Heart left ventricle (tissue), 16 donors: ENCODE data around the gene KDM2A. TPM values are rescaled to one million over a fixed set of nuclear protein-coding genes. Genes with fewer than 3 reads are reported as not detected.

Experiments
- ATAC-seq, 4 donors: fragments of 200-7000 bp; cut with Tn5 transposase; one replicate each; pipeline ENCODE4 v1.9.1; 2020 to 2022; ENCODE audit warnings: moderate library complexity in 4 of 4, mild to moderate bottlenecking in 3 of 4, moderate number of reproducible peaks in 1 of 4
- DNase-seq, 5 donors: peaks; one replicate each; pipeline ENCODE4 v3.0.0-alpha.2; 2020
- H3K27ac ChIP-seq, 12 donors: fragments of 200-600 bp; sonication (generic) in 4 of 12; one replicate each; pipeline versions ENCODE4 v1.5.0 to v1.8.0; 2016 to 2022; ENCODE audit warnings: mild to moderate bottlenecking in 2 of 12
- H3K27me3 ChIP-seq, 9 donors: fragments of 200-600 bp; sonication (generic) in 2 of 9; one replicate each; pipeline versions ENCODE4 v1.5.1 to v1.8.0; 2016 to 2022; ENCODE audit warnings: mild to moderate bottlenecking in 3 of 9
- H3K36me3 ChIP-seq, 9 donors: fragments of 200-600 bp; sonication (generic) in 2 of 9; one replicate each; pipeline versions ENCODE4 v1.5.0 to v1.8.0; 2018 to 2022; ENCODE audit warnings: mild to moderate bottlenecking in 2 of 9
- H3K4me1 ChIP-seq, 12 donors: fragments of 200-600 bp; sonication (generic) in 4 of 12; one replicate each; pipeline versions ENCODE4 v1.5.0 to v1.8.0; 2016 to 2022; ENCODE audit warnings: mild to moderate bottlenecking in 3 of 12
- H3K4me3 ChIP-seq, 12 donors: fragments of 200-600 bp; sonication (generic) in 4 of 12; one replicate each; pipeline versions ENCODE4 v1.5.0 to v1.8.0; 2017 to 2022; ENCODE audit warnings: mild to moderate bottlenecking in 9 of 12, moderate library complexity in 4 of 12
- H3K9me3 ChIP-seq, 12 donors: fragments of 200-600 bp; sonication (generic) in 4 of 12; one replicate each; pipeline versions ENCODE4 v1.5.0 to v1.8.0; 2016 to 2022; ENCODE audit warnings: mild to moderate bottlenecking in 1 of 12
- POLR2A ChIP-seq, 2 donors: fragments of 450-650 bp; IDR thresholded peaks; one replicate each; pipeline ENCODE4 v1.6.1; 2017; ENCODE audit warnings: antibody characterized with exemption in 2 of 2, mild to moderate bottlenecking in 2 of 2, moderate library complexity in 2 of 2
- WGBS, 4 donors: extraction: QIAGEN DNeasy Blood & Tissue Kit in 2 of 4; methylation state at CpG; one replicate each; pipeline versions ENCODE4 v1.1.5 to v1.1.7; 2013 to 2018; 5-methylcytosine and 5-hydroxymethylcytosine counted together
- intact Hi-C, 10 donors: fragments of 100-400 bp; cut with DNase I; formaldehyde crosslinking; loops; one replicate each; pipeline versions ENCODE4 v1.11.1 to v1.14.2; 2022
- polyA plus RNA-seq, 2 donors: library from polyadenylated mRNA; stranded (reverse); fragments of 200-250 nt; gene quantifications; one replicate each; pipeline ENCODE4 v1.2.3, GENCODE V29; 2013
- total RNA-seq, 9 donors: library from RNA; depleted of rRNA in 2 of 9; stranded (reverse); fragments of >200 nt in 2 of 9; fragmentation: NEBNext Ultra II Directional in 3 of 9; extraction: Animal tissue kit (Norgen Biotek cat#: 25700) in 3 of 9; gene quantifications; one replicate each; pipeline versions ENCODE4 v1.1.0 to v1.2.4, GENCODE V29; 2016 to 2023
- TF ChIP-seq, protein P1 (sequence below), 12 donors: fragments of 200-600 bp; sonication (generic) in 4 of 12; IDR thresholded peaks; one replicate each; pipeline versions ENCODE4 v1.5.0 to v1.8.0; 2018 to 2022; ENCODE audit warnings: antibody characterized with exemption in 12 of 12, mild to moderate bottlenecking in 5 of 12
- donor health status: ischemic (EF 13 %, LVEDD 7.1; RV severe dilation, severe dysfunction).
- donor health status: healthy with polysubstance abuse.
- donor health status: DM: no; HTN: yes; CAD: no.
- donor health status: DM: no; HTN: no; CAD: no.
- donor health status: ischemic (EF 25% LVEDD 6.9; RV normal size, moderate dysfunction).
- donor health status: ischemic (EF 25% LVEDD 5.7; RV mildly dilated, moderate dysfunction).
- donor health status: healthy.
- donor health status: DM: yes; HTN: yes; CAD: no.
- donor health status: ischemic (EF 35%, LVEDD 5.7; RV mildly dilated, moderate dysfunction).
- donor health status: nonischemic (EF 11% LVEDD 7.7; RV severe dilation, severe dysfunction).
- donor health status: DM: yes; HTN: yes; CAD: no.
- donor health status: PGD.
- donor health status: ischemic (EF 29% LVEDD 5.4; RV normal size, mild dysfunction).
- donor health status: nonischemic (EF 23%, LVEDD 6.1; RV moderate dilation, normal function).

The KDM2A gene
- total and polyA plus RNA-seq, 11 donors: 23.4 to 66.4 (median 37.3) TPM

DNA sequence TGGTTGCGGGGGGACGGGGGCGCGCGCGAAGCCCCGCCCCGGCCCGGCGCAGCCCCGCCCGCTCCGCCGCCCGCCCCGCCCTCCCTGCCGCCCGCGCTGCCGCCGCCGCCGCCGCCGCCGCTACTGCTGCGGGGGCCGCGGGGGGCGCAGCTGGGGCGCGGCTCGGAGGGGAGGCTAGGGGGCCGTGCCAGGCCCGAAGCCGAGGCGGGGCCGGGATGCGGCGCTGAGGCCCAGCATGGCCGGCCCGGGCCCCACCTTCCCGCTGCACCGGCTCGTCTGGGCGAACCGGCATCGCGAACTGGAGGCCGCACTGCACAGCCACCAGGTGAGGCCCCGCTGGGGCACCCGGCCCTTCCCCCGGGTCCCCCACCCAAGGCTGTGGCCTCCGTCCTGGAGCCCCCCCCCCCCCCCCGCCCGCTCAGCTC, 170.2 kb downstream of the KDM2A start, which contains the start of gene ANKRD13D:
Gene ANKRD13D (plus strand): TSS at position 78 of the 425 bp plus-strand sequence. CDS start 158 bp downstream, at position 236.
- 0 to 1% (median 0%) methylated on average over 1 to 56 of the region's 56 CpGs; no CpG with 5 or more reads in 1 of the 4 donors for WGBS, 4 donors
- DNase-seq (no peak), ATAC-seq (no peak)
- Histone ChIP-seq H3K4me3 (peak within 1 kb of the TSS; percentile 70 to 95 (median 86)), H3K4me1 (peaks cover 5 to 88% (median 31%) of the 10 kb centered on the region in 12 donors), H3K27me3 (no peaks in the 10 kb centered on the region), H3K9me3 (no peaks in the 10 kb centered on the region), H3K27ac (peak within 1 kb of the TSS; percentile 89 to 100 (median 94)), H3K36me3 (peaks cover 3 to 75% (median 46%) of the 10 kb centered on the region in 9 donors)
- TF ChIP-seq, protein P1, sequence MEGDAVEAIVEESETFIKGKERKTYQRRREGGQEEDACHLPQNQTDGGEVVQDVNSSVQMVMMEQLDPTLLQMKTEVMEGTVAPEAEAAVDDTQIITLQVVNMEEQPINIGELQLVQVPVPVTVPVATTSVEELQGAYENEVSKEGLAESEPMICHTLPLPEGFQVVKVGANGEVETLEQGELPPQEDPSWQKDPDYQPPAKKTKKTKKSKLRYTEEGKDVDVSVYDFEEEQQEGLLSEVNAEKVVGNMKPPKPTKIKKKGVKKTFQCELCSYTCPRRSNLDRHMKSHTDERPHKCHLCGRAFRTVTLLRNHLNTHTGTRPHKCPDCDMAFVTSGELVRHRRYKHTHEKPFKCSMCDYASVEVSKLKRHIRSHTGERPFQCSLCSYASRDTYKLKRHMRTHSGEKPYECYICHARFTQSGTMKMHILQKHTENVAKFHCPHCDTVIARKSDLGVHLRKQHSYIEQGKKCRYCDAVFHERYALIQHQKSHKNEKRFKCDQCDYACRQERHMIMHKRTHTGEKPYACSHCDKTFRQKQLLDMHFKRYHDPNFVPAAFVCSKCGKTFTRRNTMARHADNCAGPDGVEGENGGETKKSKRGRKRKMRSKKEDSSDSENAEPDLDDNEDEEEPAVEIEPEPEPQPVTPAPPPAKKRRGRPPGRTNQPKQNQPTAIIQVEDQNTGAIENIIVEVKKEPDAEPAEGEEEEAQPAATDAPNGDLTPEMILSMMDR (IDR thresholded peaks at IDR 0.05): no peak
- no peak for TF ChIP-seq POLR2A (IDR thresholded peaks at IDR 0.05)
- intact Hi-C loops: loop anchor here in 5 of 10 donors (1.0 to 2.0 kb wide), 6 partner anchors 14 to 28 kb away; partner anchors contain the start of genes GRK2 (in 3 of the 5) and SSH3 (in 1 of the 5)

DNA sequence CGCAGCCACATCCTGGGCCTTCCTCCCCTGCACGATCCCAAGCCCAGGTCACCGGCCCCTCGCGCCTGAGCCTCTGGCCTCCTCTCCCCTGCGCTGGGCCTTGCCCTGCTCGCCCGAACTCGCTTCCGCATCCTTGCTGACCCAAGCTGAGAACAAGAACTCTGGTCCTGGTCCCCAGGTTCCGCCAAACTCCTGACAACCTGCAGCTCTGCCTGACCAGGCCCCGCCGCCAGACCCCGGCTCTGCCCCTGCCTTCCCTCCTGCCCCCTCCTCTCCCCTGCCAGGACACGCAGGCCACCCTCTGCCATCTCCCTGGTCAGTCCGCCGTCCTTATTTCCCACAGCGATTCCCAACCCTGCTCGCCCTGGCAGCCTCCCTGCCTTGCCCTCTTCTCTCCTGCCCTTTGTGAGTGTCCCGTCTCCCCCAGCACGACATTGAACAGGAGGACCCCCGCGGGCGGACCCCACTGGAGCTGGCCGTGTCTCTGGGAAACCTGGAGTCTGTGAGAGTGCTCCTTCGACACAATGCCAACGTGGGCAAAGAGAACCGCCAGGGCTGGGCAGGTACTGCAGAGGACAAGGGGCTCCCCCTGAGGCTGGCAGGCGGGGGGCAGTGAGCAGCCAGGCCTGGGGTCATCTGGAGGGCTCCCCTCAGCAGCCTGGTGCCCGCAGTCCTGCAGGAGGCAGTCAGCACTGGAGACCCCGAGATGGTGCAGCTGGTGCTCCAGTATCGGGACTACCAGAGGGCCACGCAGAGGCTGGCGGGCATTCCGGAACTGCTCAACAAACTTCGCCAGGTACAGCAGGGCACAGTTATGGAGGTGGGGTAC, 170.8 kb downstream of the KDM2A start:
- ATAC-seq: peak in 2 of 4 donors; percentile 0 to 9
- Histone ChIP-seq H3K9me3 (no peaks in the 10 kb centered on the region), H3K36me3 (peaks cover 3 to 75% (median 42%) of the 10 kb centered on the region in 9 donors), H3K4me3 (peak overlapping the region; percentile 68 to 95 (median 86)), H3K27ac (peak overlapping the region in 11 of 12 donors; percentile 76 to 100 (median 95)), H3K27me3 (no peaks in the 10 kb centered on the region), H3K4me1 (peaks cover 5 to 81% (median 31%) of the 10 kb centered on the region in 12 donors)
- TF ChIP-seq, protein P1 (IDR thresholded peaks at IDR 0.05): no peak
- no peak for TF ChIP-seq POLR2A (IDR thresholded peaks at IDR 0.05)
- 33 to 40% (median 34%) methylated on average over 27 to 36 of the region's 36 CpGs for WGBS, 4 donors
- intact Hi-C loops: loop anchor here in 5 of 10 donors (1.0 to 2.0 kb wide), 6 partner anchors 13 to 28 kb away; partner anchors contain the start of genes GRK2 (in 3 of the 5) and SSH3 (in 1 of the 5)
- DNase-seq: peak in 3 of 5 donors; percentile 43 to 83 (median 55)

DNA sequence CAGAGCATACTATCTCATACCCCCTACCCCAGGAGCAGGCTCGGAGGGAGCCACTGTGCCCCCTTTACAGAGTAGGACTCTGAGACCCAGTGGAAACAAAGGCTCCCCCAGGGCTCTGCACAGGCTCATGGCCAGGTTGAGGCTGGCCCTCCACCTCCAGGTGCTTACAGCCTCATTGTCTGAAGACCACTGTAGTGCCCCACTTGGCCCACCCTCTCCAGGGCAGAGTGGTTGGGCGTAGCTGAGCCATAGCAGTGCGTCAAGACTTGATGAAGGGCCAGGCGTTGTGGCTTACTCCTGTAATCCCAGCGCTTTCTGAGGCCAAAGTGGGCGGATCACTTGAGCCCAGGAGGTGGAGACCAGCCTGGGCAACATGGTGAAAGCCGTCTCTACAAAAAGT, 171.7 kb downstream of the KDM2A start:
- H3K27me3 ChIP-seq: no peaks in the 10 kb centered on the region
- peak overlapping the region in 4 of 12 donors; percentile 47 to 100 (median 86) for H3K27ac ChIP-seq
- H3K4me3 ChIP-seq: peak overlapping the region in 5 of 12 donors; percentile 70 to 89 (median 87)
- peaks cover 0 to 75% (median 34%) of the 10 kb centered on the region in 9 donors for H3K36me3 ChIP-seq
- peaks cover 5 to 72% (median 30%) of the 10 kb centered on the region in 12 donors for H3K4me1 ChIP-seq
- TF ChIP-seq, protein P1 (IDR thresholded peaks at IDR 0.05): no peak
- no peak for TF ChIP-seq POLR2A (IDR thresholded peaks at IDR 0.05)
- DNase-seq (peak in 3 of 5 donors; percentile 53 to 67 (median 67)), ATAC-seq (no peak)
- intact Hi-C loops: no loop called here
- peaks cover 0 to 7% (median 4%) of the 10 kb centered on the region in 12 donors for H3K9me3 ChIP-seq
- 82 to 89% (median 87%) methylated on average over 4 to 7 of the region's 7 CpGs for WGBS, 4 donors
